Prostate gland (tissue), 2 donors: Measurements from ENCODE around the gene NPFFR1.
"Not testable (repeated sequence)": the region's sequence is repeated elsewhere in the genome, so short reads cannot be mapped to it uniquely, and the experiment has no call there.

Source experiments
- POLR2A ChIP-seq: fragments of 450-650 bp; IDR thresholded peaks from one replicate; pipeline ENCODE4 v1.6.1; 2016; ENCODE audit warnings: antibody characterized with exemption, mild to moderate bottlenecking
- POLR2AphosphoS5 ChIP-seq: sonication (generic); formaldehyde crosslinking; IDR thresholded peaks from one replicate; pipeline ENCODE4 v1.6.1; 2017; ENCODE audit warnings: antibody characterized with exemption
- TF ChIP-seq, protein P1 (sequence below), 4 experiments: fragments of 200-600 bp in 2 of 4; fragments of 450-650 bp in 2 of 4; sonication (generic) in 2 of 4; IDR thresholded peaks; 1 replicate in 3 of 4; 2 replicates in 1 of 4; pipeline ENCODE4 v1.5.1; 2016 to 2019; ENCODE audit warnings: antibody characterized with exemption in 4 of 4, mild to moderate bottlenecking in 2 of 4, moderate library complexity in 2 of 4

DNA sequence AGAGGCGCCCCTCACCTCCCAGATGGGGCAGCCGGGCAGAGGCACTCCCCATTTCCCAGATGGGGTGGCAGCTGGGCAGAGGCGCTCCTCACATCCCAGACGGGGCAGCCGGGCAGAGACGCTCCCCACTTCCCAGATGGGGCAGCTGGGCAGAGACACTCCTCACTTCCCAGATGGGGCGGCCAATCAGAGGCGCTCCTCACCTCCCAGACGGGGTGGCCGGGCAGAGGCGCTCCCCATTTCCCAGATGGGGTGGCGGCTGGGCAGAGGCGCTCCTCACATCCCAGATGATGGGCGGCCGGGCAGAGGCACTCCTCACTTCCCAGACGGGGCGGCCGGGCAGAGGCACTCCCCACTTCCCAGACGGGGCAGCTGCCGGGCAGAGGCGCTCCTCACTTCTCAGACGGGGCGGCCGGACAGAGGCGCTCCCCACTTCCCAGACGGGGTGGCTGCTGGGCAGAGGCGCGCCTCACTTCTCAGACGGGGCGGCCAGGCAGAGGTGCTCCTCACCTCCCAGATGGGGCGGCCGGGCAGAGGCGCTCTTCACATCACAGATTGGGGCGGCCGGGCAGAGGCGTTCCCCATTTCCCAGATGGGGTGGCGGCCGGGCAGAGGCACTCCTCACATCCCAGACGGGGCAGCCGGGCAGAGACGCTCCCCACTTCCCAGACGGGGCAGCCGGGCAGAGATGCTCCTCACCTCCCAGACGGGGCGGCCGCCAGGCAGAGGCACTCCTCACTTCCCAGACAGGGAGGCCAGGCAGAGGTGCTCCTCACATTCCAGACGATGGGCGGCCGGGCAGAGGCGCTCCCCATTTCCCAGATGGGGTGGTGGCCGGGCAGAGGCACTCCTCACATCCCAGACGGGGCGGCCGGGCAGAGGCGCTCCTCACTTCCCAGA, 44.5 kb downstream of the NPFFR1 start:
- not testable (repeated sequence) for TF ChIP-seq POLR2A, POLR2AphosphoS5
- TF ChIP-seq, protein P1, sequence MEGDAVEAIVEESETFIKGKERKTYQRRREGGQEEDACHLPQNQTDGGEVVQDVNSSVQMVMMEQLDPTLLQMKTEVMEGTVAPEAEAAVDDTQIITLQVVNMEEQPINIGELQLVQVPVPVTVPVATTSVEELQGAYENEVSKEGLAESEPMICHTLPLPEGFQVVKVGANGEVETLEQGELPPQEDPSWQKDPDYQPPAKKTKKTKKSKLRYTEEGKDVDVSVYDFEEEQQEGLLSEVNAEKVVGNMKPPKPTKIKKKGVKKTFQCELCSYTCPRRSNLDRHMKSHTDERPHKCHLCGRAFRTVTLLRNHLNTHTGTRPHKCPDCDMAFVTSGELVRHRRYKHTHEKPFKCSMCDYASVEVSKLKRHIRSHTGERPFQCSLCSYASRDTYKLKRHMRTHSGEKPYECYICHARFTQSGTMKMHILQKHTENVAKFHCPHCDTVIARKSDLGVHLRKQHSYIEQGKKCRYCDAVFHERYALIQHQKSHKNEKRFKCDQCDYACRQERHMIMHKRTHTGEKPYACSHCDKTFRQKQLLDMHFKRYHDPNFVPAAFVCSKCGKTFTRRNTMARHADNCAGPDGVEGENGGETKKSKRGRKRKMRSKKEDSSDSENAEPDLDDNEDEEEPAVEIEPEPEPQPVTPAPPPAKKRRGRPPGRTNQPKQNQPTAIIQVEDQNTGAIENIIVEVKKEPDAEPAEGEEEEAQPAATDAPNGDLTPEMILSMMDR (IDR thresholded peaks at IDR 0.05): not testable (repeated sequence)
